Cerebellar nuclear complex (tissue), 1 donor: ENCODE data around the gene KCMF1.

Experiments
- DNase-seq, 2 experiments: peaks; one replicate each; lab custom pipeline; 2025; lab: John Stamatoyannopoulos, UW

The KCMF1 gene

DNA sequence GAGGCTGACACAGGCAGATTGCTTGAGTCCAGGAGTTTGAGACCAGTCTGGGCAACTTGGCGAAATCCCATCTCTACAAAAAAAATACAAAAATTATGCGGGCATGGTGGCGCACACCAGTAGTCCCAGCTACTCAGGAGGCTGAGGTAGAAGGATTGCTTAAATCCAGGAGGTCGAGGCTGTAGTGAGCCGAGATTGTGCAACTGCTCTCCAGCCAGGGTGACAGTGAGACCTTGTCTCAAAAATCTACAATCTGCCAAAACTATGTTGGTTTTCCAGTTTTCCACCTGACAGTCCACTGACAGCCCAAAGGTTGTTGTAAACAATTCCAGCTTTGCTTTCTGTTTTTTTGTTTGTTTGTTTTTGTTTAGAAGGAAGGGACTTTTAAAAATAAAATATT lies 51.3 kb downstream of the KCMF1 start:
- DNase-seq = no peak

DNA sequence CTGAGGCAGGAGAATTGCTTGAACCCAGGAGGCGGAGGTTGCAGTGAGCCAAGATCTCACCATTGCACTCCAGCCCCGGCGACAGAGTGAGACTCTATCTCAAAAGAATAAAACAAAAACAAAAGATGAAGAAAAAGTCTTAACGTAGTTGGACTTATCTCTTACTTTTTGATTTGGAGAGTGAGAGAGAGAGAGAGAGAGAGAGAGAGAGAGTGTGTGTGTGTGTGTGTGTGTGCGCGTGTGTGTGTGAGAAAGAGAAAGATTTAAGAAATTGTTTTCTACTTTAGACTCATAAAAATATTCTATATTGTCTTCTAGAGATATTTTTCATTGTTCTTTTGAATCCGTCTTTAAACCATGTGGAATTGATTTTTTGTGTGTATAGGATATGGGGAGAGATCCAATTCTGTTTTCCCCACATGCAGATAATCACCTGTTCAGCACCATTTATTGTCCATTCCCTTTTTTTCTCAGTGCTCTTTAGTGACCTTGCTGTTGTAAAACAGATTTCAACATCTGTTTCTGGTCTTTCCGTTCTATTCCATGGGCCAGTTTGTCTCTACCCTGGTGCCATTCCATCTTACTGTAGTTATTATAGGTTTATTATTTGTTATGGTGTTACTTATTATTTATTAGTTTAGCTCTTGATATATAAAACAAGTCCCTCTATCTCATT lies 53.5 kb downstream of the KCMF1 start:
- no peak for DNase-seq

DNA sequence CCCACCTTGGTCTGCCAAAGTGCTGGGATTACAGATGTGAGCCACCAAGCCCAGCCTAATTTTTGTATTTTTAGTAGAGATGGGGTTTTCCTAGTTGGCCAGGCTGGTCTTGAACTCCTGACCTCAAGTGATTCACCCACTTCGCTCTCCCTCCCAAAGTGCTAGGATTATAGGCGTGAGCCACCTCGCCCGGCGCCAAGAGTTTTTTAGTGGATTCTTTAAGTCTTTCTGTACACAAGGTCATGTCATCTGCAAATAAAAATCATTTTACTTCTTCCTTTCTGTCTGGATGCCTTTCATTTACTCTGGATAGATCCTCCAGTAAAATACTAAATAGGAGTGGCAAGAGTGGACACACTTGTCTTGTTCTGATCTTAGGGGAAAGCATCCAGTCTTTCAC lies 61.7 kb downstream of the KCMF1 start:
- no peak for DNase-seq

DNA sequence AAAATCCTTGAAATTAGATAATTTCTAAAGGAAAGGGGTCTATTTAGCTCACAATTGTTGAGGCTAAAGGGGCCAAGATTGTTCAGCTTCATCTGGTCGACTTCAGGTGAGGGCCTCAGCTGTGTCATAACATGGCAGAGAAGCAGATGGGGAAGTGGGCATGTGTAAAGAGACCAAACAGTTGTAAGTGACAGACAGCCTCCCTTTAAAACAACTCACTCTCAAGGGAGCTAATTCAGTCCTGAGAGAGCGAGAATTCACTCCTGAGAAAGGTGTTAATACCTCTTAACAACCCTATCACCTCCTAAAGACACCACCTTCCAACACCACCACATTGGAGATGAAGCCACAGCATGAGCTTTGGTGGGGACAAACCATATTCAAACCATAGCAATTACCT lies 62.4 kb downstream of the KCMF1 start:
- no peak for DNase-seq

DNA sequence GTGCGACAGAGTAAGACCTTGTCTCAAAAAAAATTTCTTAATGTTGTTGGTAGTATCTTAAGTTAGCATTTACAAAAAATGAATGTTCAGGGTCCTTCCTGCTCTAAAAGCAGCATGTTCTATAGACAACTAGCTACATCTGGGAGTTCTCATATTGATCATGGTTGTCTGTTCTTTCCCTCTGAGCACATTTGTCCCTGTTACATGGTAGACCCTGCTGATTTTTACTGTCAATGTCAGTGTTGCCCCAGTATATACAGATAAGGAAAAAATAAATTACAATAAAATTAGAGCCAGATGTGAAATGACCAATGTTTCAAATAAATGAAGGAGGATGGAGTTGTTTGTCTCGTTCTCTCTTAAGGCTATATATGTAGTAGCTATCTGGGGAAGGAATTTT lies 63.2 kb downstream of the KCMF1 start:
- no peak for DNase-seq

DNA sequence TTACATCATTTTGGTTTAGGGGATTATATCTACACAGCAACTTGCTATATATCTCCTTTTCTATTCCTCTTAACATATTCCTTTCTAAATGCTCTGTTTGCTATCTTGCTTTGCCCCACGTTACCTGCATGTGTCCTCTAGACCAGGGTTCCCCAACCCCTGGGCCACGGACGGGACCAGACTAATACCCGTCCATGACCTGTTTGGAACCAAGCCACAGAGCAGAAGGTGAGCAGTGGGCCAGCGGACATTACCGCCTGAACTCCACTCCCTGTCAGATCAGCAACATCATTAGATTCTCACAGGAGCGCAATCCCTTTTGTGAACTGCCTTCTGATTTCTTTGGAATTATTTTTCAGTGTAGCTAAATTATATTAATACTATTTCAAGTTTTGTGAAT lies 66.7 kb downstream of the KCMF1 start:
- DNase-seq = no peak

DNA sequence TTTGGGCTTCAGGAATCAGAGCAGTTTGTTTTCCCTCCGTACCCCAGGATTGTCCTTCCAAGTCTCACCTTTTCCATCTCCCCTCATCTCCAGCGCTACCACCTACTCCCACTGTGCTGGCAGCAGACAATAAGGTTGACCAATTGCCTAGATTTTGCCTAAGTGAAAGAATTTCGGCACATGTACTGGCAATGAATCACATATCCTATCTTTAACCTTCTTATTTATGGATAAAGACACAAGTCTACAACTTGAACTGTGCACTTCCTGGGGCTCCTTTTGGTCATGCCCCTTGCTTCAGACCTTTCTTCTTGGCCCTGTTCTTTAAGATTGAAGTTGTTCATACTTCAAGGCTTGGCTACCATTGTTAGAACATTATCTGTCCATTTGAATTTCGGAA lies 71.4 kb downstream of the KCMF1 start:
- DNase-seq = no peak

DNA sequence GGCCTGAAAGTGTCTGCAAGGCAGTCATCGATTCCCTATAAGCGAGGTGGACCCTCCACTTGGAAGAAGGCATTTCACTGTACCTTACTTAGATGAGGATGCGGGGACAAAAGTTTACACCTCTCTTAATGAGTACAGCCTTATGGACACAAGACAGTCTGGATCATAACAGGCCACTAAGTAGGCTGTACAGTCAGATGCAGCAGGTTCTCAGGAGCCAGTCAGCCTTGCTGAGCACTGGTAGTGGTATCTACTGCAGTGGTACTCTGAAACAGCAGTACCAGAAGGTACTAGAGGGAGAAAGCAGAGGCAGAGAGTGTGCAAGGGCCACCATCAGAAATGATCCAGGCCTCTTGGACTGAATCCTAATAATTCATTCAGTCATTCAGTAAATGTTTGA lies 77.6 kb downstream of the KCMF1 start:
- no peak for DNase-seq

DNA sequence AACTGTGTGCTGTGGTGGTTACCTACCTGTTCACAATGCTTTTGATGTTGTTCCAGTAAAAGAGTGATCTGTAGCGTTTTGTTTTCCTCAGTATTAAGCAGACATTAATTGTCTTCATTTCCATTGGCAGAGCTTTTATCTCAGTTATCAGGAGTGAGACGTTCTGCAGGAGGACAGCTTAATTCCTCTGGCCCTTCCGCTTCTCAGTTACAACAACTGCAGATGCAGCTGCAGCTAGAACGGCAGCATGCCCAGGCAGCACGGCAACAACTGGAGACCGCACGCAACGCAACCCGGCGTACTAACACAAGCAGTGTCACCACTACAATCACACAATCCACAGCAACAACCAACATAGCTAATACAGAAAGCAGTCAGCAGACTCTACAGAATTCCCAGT lies 78.3 kb downstream of the KCMF1 start:
- DNase-seq = no peak

DNA sequence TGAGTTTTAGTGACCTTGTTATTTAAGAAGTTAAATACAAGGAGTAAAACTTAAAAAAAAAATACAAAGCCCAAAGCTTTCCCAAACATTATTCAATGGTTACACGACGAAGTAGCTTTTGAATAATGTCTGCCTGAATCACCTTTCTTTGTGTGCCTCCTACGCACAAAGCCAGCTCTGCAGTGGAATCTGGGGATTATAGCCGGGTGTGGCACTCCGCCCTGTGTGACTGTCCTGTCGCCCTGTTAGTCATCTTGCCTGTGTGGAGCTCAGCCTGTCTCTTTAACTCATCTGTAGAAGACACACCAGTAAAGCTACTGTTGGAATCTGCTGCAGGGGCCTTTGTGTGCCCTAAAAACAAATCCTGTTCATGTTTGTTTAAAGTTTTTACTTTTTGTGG lies 82.8 kb downstream of the KCMF1 start:
- DNase-seq = no peak

DNA sequence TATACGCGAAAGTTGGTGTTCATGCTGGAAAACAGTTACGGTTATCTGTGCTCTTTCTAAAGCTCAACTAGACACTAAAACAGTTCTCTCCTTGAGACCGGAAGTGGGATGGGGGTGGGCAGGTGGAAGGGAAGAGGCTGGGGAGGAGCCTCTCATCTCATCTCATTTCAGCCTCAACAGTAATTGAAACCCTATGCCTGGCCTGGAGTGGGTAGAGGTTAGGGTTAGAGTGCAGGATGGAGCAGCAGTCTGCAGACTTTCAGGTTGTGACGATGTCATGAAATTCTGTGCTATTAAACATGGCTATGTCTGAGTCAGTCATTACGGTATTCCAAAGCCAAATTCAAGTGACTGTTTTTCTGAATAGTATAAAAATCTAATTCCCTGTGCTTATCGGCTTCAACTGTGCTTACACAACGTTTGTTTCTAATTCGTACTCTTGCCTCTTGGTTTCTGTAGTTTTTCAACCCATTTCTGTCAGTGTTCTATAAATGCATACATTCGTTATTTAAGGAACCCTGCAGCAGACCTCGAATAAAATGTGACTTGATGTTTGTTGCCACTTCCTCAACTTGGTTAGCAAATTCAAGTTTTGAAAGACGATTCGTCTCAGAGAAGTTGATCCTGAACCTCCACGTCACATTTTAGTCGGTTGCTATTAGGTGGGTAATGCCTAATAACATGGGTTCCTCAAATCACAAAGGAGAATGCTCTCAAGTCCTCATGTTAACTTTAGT lies 86.4 kb downstream of the KCMF1 start:
- no peak for DNase-seq

DNA sequence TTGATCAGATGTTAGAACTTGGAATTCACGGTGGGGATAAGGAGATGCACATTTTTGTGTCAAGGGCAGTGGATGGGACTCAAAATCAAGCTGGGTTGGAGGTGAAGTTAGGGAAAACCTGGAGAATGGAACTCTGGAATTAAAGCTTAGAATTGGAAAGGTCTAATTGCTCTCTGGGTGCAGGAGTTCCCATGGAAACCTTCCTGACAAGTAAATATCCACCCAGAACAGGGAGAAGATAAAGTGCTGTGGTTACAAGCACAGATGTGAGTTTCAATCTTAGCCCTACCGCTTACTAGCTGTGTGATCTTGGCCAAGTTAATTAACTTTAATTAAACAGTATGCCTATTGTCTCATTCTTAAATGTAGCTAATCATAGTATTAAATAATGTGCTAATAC lies 90.9 kb downstream of the KCMF1 start:
- DNase-seq = no peak

DNA sequence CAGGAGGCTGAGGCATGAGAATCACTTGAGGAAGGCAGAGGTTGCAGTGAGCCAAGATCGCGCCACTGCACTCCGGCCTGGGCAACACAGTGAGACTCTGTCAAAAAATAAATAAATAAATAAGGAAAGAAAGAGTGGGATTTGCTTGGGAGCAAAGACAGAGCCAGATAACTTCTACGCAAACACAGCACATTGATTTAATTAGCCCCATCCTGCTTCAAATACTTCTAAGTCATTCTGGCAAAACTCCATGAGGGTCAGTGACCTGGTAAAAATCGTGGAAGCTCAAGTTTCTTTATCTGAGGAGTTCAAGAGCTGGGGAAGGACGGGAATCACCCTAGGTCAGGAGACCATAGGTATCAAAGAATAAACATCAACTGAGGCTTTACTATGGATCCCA lies 91.6 kb downstream of the KCMF1 start:
- no peak for DNase-seq

DNA sequence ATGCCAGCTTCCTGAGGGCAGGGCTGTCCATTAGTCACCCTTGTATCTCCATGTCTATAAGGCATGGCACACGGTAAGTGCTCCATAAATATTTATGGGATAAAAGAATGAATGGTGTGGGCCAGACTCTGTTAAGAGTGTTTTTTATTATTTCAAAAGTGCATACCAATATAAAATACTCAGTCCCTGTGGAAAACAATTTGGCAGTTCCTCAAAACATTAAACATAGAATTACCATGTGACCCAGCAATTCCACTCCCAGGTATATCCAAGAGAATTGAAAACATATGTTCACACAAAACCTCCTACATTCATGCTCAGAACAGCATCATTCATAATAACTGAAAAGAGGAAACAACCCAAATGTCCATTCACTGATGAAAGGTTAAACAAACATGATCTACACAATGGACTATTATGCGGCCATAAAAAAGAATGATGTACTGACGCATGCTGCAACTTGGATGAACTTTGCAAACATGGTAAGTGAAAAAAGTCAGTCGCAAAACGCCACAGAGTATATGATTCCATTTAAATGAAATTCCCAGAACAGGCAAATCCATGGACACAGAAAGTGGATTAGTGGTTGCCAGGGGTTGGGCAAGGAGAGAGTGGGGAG lies 93.1 kb downstream of the KCMF1 start:
- no peak for DNase-seq

DNA sequence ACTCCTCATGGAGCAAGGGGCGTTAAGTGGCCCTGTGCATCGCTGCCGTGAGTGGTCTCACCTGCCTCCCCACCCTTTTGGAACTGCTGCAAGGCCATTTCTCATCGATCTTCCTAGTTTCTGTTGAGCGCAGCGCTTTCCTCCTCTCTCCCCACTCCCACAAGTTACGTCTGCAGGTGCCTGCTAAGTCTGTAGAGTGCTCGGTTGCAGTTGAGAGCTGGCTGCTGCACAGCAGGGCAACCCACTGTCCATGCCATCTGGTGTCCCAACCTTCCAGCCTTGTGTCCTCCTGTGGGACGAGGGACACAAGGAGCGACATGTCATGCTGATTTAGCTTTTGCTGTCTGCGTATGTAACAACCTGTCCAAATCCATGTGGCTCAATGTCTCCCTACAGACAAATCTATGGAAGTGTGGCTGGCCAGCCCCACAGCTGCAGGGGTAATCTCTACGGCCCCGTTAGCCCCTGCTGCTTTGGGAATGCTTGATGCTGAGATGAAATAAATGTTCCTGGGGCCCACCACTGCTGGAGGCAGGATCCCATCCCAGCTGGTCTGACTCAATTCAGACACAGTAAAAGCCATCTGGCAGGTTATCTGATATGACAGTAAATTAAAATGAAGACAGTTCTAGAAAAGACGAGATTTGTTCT lies 94.1 kb downstream of the KCMF1 start:
- no peak for DNase-seq

DNA sequence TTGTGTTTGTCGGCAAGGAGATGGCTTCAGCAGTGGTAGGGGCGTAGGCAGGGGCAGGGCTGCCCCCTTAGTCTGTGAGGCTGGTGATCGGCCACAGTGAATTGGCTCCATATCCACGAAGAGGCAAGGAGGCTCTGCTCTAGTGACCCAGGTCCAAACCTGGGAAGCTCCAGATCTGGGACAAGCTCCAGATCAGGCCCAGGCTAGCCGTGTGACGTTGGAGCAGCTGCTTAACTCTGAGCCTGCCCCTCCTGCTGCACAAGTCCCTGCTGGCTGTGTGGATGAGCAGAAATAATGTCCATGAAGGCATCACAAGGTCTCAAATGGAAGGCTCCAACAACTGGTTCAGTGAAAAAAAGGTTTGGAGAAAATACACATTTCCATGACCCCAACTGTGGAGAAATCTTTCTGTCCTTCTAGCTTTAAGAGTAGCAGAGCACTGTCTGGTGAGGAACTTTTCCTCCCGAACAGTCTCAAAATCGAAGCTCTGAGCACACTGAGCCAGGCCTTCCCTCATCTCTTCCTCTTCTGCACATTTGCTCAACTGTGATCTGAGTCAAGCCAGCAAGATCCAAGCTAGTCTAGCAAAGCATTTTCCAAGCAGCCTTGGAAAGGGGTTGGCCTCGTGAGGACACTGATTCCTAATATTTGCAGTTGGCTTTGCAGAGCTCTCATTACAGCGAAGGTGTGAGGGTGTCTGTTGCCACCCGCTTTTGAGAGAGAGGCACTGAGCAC lies 95.2 kb downstream of the KCMF1 start:
- no peak for DNase-seq

DNA sequence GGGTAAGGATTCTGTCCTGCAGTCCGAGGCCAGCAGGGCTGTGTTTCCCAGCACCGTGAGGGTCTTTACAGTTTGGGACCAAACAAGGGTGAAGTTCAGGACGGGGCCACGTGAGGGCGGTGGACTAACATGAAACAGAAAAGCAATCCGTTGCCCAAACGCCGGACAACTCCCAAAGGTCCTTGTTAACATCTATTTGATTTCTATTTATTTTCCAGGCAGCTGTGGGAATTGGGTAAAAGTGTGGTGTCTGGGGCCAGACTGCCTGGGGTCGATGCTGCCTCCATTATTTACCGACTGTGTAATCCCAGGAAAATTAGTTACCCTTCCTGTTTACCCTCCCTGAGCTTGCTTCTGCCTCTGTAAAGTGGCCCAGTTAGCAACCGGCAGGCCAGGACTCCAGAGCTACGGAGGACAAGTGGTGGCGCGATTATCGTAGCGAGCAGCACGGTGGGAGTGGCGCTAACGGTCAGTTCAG lies 96.0 kb downstream of the KCMF1 start:
- no peak for DNase-seq

DNA sequence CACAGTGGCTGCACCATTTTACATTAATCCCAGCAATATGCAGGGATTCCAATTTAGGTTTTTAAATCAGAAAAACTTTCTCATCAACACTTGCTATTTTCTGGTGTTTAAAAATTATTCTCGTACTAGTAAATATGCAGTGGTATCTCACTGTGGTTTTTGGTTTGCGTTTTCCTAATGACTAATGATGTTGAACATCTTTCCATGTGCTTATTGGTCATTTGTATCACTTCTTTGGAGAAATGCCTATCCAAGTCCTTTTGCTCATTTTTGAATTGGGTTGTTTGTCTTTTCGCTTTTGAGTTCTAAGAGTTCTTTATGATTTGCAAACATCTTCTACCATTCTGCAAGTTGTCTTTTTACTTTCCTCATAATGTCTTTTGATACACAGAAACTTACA lies 100.1 kb downstream of the KCMF1 start:
- DNase-seq = no peak

DNA sequence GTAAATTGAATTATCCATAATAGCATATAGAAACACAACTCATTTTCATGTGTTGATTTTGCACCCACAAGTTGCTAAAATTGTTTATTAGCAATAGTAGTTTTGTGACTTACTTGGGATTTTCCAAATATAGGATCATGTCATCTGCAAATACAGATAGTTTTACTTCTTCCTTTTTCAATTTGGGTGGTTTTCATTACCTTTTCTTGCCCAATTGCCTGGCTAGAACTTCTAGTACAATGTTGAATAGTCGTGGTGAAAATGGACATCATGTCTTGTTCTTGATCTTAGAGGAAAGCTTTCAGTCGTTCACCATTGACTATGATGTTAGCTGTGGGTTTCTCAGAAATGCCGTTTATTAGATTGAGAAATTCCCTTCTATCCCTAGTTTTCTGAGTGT lies 102.1 kb downstream of the KCMF1 start:
- no peak for DNase-seq

DNA sequence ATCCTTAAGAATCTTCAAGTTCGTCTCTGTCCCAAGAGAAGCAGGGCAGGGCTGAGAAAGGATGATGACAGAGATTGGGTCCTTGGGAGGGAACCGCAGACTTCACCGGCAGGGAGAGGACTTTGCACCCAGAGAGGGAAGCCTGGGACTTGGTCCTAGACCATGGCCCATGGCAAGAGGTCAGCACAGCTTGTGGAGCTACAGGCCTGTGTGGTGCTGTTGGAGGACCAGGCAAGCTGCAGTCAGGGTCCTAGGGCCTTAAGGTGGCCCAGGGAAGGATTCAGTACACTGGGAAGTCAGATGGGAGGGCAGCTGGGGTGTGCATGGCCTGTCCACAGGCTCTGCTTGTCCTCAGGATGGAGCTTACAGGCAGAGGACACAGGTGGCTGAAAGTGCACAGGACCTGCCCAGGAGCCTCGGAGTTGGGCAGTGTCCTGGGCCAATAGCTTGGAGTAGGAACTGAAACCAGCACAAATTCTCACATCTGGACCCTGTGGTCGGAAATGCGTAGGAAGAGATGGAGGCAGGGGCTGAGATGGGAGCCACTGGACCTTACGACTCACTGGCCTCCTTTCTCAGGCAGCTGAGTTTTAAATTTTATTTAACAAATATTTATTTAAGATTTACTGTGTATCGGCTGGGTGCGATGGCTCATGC lies 105.8 kb downstream of the KCMF1 start:
- no peak for DNase-seq

DNA sequence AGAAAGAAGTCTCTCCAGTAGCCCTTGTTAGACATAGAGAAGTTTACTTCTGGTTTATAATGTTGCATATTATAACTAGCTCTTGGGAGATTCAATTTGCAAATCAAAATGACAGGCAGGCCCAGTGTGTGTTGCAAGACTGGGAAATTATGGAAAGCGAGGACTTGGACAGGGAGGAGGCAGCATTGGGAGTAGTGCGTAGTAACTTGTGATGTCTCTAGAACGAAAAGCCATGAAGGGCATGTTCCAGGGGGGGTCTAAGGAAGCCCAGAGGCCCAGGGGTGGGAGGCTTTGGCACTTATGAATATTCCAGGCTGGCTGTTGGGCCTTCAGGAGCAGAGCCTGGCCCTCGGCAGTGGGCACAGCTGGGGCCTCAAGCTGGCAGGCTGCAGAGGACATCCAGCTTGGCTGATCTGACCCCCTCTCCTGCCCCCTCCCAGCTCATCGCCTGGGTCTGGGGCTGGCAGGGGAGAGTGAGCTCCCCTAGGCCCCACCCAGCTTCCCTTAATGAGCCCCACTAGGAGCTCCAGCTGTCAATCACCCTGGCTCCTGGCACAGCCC lies 107.0 kb downstream of the KCMF1 start:
- no peak for DNase-seq
